Measurements from ENCODE around the gene PDK2. TPM values are rescaled to one million over a fixed set of nuclear protein-coding genes. Genes with fewer than 3 reads are reported as not detected.

Gene PDK2
- total RNA-seq, 4 donors from 2014 or later: 33.2 to 114 (median 69.6) TPM

- peaks cover 62% of the 10 kb centered on the region for H3K36me3 ChIP-seq
These were observed 40.4 kb downstream of the PDK2 start for GRCh38 chr17:50135316-50136095.

DNA sequence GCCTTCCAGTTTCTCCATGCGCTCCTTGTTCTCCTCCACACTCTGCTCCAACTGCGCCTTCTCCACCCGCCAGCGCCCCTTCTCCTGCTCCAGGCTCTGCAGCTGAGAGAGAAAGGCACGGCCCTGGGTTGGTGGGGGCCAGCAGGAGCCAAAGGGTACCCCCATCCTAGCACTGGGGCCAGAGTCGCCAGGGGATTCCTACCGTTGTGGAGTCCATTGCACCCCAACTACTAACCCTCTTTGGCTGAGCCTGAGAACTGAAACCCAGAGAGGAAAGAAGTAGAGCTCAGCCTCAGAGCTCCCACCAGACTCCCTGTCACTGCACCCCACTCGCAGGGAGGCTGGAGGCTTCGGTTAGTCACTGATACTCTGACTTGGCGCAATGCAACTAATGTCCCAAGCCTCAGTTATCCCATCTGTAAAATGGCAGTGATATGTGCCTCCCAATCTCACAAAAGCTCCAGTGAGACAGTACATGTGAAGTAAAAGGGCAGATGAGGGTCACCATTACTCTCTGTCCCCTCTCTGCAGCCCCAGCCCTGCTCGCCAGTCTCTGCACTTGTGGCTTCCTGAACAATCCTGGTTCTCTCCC is 41.0 kb downstream of the PDK2 start:
- WGBS: 84% methylated on average over 7 of the region's 11 CpGs
- peaks cover 69% of the 10 kb centered on the region for H3K36me3 ChIP-seq

More at GRCh38 chr17:50135316-50136095, 40.4 kb downstream of the PDK2 start:
- WGBS: 80% methylated on average over 13 of the region's 16 CpGs
- H3K4me1 ChIP-seq: peaks cover 26% of the 10 kb centered on the region
- no peak overlapping the region for H3K4me3 ChIP-seq
- H3K9me3 ChIP-seq: no peaks in the 10 kb centered on the region
- DNase-seq (ENCODE audit: low spot score in 2 of 2): no peak
- H3K27me3 ChIP-seq: no peaks in the 10 kb centered on the region
- H3K27ac ChIP-seq: no peak overlapping the region
- no peak for TF ChIP-seq POLR2A (IDR thresholded peaks at IDR 0.05)
- TF ChIP-seq EP300 (IDR thresholded peaks at IDR 0.05): no peak
- no peak for TF ChIP-seq POLR2AphosphoS5 (IDR thresholded peaks at IDR 0.05)
- TF ChIP-seq, protein P1, sequence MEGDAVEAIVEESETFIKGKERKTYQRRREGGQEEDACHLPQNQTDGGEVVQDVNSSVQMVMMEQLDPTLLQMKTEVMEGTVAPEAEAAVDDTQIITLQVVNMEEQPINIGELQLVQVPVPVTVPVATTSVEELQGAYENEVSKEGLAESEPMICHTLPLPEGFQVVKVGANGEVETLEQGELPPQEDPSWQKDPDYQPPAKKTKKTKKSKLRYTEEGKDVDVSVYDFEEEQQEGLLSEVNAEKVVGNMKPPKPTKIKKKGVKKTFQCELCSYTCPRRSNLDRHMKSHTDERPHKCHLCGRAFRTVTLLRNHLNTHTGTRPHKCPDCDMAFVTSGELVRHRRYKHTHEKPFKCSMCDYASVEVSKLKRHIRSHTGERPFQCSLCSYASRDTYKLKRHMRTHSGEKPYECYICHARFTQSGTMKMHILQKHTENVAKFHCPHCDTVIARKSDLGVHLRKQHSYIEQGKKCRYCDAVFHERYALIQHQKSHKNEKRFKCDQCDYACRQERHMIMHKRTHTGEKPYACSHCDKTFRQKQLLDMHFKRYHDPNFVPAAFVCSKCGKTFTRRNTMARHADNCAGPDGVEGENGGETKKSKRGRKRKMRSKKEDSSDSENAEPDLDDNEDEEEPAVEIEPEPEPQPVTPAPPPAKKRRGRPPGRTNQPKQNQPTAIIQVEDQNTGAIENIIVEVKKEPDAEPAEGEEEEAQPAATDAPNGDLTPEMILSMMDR (IDR thresholded peaks at IDR 0.05): no peak

DNA sequence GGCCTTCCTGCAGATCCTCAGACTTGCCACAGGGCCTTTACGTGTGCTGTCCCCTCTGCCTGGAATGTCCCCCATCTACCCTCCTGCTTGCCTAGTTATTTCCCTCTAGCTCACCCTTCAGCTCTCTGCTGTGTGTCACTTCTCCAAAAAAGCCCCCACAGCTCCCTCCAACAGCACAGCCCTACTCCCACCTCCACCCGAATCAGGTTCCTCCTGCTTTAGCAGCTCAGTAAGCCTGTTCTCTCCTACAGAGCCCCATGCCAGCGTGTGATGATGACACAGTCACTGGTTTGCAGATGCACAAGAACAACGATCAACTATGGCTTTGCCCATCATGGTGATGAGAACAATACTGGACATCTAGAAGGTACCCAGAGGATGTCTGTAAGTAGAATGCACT is 41.9 kb downstream of the PDK2 start:
- no peak for DNase-seq (ENCODE audit: low spot score in 2 of 2)
- no peak overlapping the region for H3K4me3 ChIP-seq
- no peaks in the 10 kb centered on the region for H3K9me3 ChIP-seq
- H3K36me3 ChIP-seq: peaks cover 77% of the 10 kb centered on the region
- H3K27ac ChIP-seq: no peak overlapping the region
- H3K4me1 ChIP-seq: peaks cover 25% of the 10 kb centered on the region
- no peaks in the 10 kb centered on the region for H3K27me3 ChIP-seq
- WGBS: 89% methylated on average over 4 of the region's 4 CpGs
- TF ChIP-seq, protein P1 (IDR thresholded peaks at IDR 0.05): no peak
- no peak for TF ChIP-seq POLR2AphosphoS5 (IDR thresholded peaks at IDR 0.05)
- TF ChIP-seq POLR2A (IDR thresholded peaks at IDR 0.05): no peak
- TF ChIP-seq EP300 (IDR thresholded peaks at IDR 0.05): no peak

More for the DNA sequence above, 41.0 kb downstream of the PDK2 start:
- H3K27ac ChIP-seq: no peak overlapping the region
- H3K4me3 ChIP-seq: no peak overlapping the region
- no peak for DNase-seq (ENCODE audit: low spot score in 2 of 2)
- H3K9me3 ChIP-seq: no peaks in the 10 kb centered on the region
- H3K4me1 ChIP-seq: peaks cover 25% of the 10 kb centered on the region
- TF ChIP-seq, protein P1 (IDR thresholded peaks at IDR 0.05): no peak
- TF ChIP-seq POLR2A (IDR thresholded peaks at IDR 0.05) (no peak), EP300 (IDR thresholded peaks at IDR 0.05) (no peak), POLR2AphosphoS5 (IDR thresholded peaks at IDR 0.05) (no peak)
- H3K27me3 ChIP-seq: no peaks in the 10 kb centered on the region

DNA sequence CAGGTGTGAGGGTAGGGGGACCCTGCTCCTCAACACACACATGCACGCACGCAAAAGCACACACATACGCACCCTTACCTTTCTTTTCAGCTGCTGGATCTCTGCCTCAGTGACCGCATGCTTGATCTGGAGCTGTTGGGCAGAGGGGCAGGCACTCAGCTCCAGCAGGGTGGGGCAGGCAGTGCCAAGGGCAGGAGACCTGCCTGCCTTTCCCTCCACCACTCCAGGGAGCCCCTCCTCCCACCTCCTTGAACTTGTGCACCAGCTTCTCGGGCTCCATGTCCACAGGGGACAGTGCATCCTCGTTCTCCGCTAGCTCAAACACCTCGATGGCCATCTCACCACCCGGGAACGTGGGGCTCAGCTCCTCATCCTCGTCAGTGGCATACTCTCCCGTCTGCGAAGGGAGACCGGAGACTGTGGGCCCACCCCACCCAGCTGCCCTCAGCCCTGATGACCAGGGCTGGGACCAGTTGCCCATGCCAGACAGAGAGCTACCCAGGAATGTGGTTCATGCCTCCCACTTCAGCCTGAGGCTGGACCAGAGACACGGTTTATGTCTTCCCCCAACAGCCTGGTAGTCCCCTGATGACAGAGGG is 44.1 kb downstream of the PDK2 start:
- peaks cover 100% of the 10 kb centered on the region for H3K36me3 ChIP-seq
- no peaks in the 10 kb centered on the region for H3K27me3 ChIP-seq
- 87% methylated on average over 15 of the region's 15 CpGs for WGBS
- DNase-seq (ENCODE audit: low spot score in 2 of 2): no peak
- no peak for TF ChIP-seq POLR2AphosphoS5 (IDR thresholded peaks at IDR 0.05)
- no peak for TF ChIP-seq EP300 (IDR thresholded peaks at IDR 0.05)
- TF ChIP-seq, protein P1 (IDR thresholded peaks at IDR 0.05): no peak
- TF ChIP-seq POLR2A (IDR thresholded peaks at IDR 0.05): no peak
- H3K27ac ChIP-seq: no peak overlapping the region
- H3K4me1 ChIP-seq: peaks cover 9% of the 10 kb centered on the region
- no peaks in the 10 kb centered on the region for H3K9me3 ChIP-seq
- no peak overlapping the region for H3K4me3 ChIP-seq
